SKM-1 (cell line): ENCODE data around the gene TPRG1.

Source experiments
- DNase-seq: peaks from one replicate; lab custom pipeline; 2025; ENCODE audit not compliant: unreplicated experiment; lab: John Stamatoyannopoulos, UW

TPRG1 gene

GRCh38 chr3:189171707-189172106 is at the start of gene TPRG1:
TSS of gene TPRG1 (plus strand) at chr3:189171971. CDS start at chr3:189207385, 35,414 bp downstream.
- no peak for DNase-seq

GRCh38 chr3:189122110-189122509 is 49.7 kb upstream of the TPRG1 start:
- DNase-seq: no peak

GRCh38 chr3:189122526-189123205 is 49.1 kb upstream of the TPRG1 start:
- no peak for DNase-seq

GRCh38 chr3:189123595-189124387 is 48.0 kb upstream of the TPRG1 start:
- no peak for DNase-seq

GRCh38 chr3:189132231-189132671 is 39.5 kb upstream of the TPRG1 start:
- no peak for DNase-seq

- no peak for DNase-seq
Measured at GRCh38 chr3:189132839-189133238, 38.9 kb upstream of the TPRG1 start.

- no peak for DNase-seq
Measured at GRCh38 chr3:189133768-189134167, 38.0 kb upstream of the TPRG1 start.

- DNase-seq: no peak
Measured at GRCh38 chr3:189137416-189137815, 34.4 kb upstream of the TPRG1 start.

GRCh38 chr3:189138901-189139610 is 32.7 kb upstream of the TPRG1 start:
- no peak for DNase-seq

- DNase-seq: no peak
Measured at GRCh38 chr3:189139611-189139940, 32.2 kb upstream of the TPRG1 start.

GRCh38 chr3:189142527-189142926 is 29.2 kb upstream of the TPRG1 start:
- no peak for DNase-seq

GRCh38 chr3:189143321-189143720 is 28.4 kb upstream of the TPRG1 start:
- DNase-seq: no peak

GRCh38 chr3:189143771-189144170 is 28.0 kb upstream of the TPRG1 start:
- no peak for DNase-seq

GRCh38 chr3:189144645-189145044 is 27.1 kb upstream of the TPRG1 start:
- DNase-seq: peak; percentile 61

GRCh38 chr3:189146848-189147247 is 24.9 kb upstream of the TPRG1 start:
- DNase-seq: no peak

- peak; percentile 63 for DNase-seq
Measured at GRCh38 chr3:189148081-189148507, 23.7 kb upstream of the TPRG1 start.

GRCh38 chr3:189149203-189149602 is 22.6 kb upstream of the TPRG1 start:
- no peak for DNase-seq

GRCh38 chr3:189157232-189158007 is 14.4 kb upstream of the TPRG1 start:
- DNase-seq: no peak

GRCh38 chr3:189158034-189158433 is 13.7 kb upstream of the TPRG1 start:
- no peak for DNase-seq

GRCh38 chr3:189160519-189161309 is 11.1 kb upstream of the TPRG1 start:
- no peak for DNase-seq
